GM10248 (cell line): ENCODE results near the gene ERCC2.

Experiments used
- CTCF ChIA-PET: fragments of 300-600 bp; sonication (Branson Sonifier 250); formaldehyde crosslinking; extraction: SDS; loops from one replicate; lab custom pipeline; 2021; ENCODE audit warnings: antibody characterized with exemption; lab: Yijun Ruan, JAX
- POLR2A ChIA-PET: fragments of 350-650 bp; sonication (Branson Sonifier 250); formaldehyde crosslinking; extraction: SDS; loops from one replicate; lab custom pipeline; 2020; ENCODE audit warnings: antibody characterized with exemption; lab: Yijun Ruan, JAX
- DNase-seq: peaks from one replicate; pipeline ENCODE4 v3.0.0; 2012; ENCODE audit errors: extremely low spot score
- CTCF ChIP-seq: IDR thresholded peaks from 2 replicates; pipeline ENCODE4 v1.5.1; 2012; ENCODE audit warnings: mild to moderate bottlenecking, low read depth; ENCODE audit errors: extremely low read depth, missing control alignments, control extremely low read depth

ERCC2 gene

GRCh38 chr19:45364696-45365095, 5.7 kb downstream of the ERCC2 start:
- no peak for TF ChIP-seq CTCF
- POLR2A ChIA-PET, result no interaction called here
- DNase-seq, result no peak
- CTCF ChIA-PET, result no interaction called here

GRCh38 chr19:45363861-45364459, 6.4 kb downstream of the ERCC2 start:
- TF ChIP-seq CTCF, result no peak
- DNase-seq, result no peak
- ChIA-PET POLR2A (no interaction called here), CTCF (no interaction called here)

- no peak for TF ChIP-seq CTCF
- CTCF ChIA-PET, result interaction anchor here (1.0 to 1.6 kb wide), 2 partner anchors 23 to 113 kb away, joined by 3 read pairs; no protein-coding TSS in a partner anchor
- POLR2A ChIA-PET, result no interaction called here
- no peak for DNase-seq
These were observed 8.1 kb downstream of the ERCC2 start for GRCh38 chr19:45362291-45362690.

- no peak for DNase-seq
- CTCF ChIA-PET, result interaction anchor here (1.0 to 1.6 kb wide), 2 partner anchors 22 to 112 kb away, joined by 3 read pairs; no protein-coding TSS in a partner anchor
- TF ChIP-seq CTCF, result no peak
- POLR2A ChIA-PET, result no interaction called here
These were observed 8.8 kb downstream of the ERCC2 start for GRCh38 chr19:45361608-45362007.

- no peak for TF ChIP-seq CTCF
- CTCF ChIA-PET, result no interaction called here
- no peak for DNase-seq
- POLR2A ChIA-PET, result no interaction called here
These were observed 12.1 kb downstream of the ERCC2 start for GRCh38 chr19:45358213-45358792.

GRCh38 chr19:45357445-45357783, 13.0 kb downstream of the ERCC2 start:
- ChIA-PET CTCF (no interaction called here), POLR2A (no interaction called here)
- TF ChIP-seq CTCF, result no peak
- DNase-seq, result no peak
